ENCODE data around the gene ATP11A.

ATP11A gene

GRCh38 chr13:112781287-112781686 is 91.4 kb downstream of the ATP11A start:
- TF ChIP-seq CTCF (IDR thresholded peaks at IDR 0.05), result no peak

GRCh38 chr13:112781881-112782361 is 92.1 kb downstream of the ATP11A start:
- TF ChIP-seq CTCF (IDR thresholded peaks at IDR 0.05), result no peak

GRCh38 chr13:112782429-112783010 is 92.7 kb downstream of the ATP11A start:
- no peak for TF ChIP-seq CTCF (IDR thresholded peaks at IDR 0.05)

- no peak for TF ChIP-seq CTCF (IDR thresholded peaks at IDR 0.05)
Observed at GRCh38 chr13:112783135-112783977, 93.5 kb downstream of the ATP11A start.

GRCh38 chr13:112783978-112784371 is 94.1 kb downstream of the ATP11A start:
- TF ChIP-seq CTCF (IDR thresholded peaks at IDR 0.05), result no peak

GRCh38 chr13:112784811-112785482 is 95.1 kb downstream of the ATP11A start:
- TF ChIP-seq CTCF (IDR thresholded peaks at IDR 0.05), result no peak

GRCh38 chr13:112785483-112785856 is 95.6 kb downstream of the ATP11A start:
- no peak for TF ChIP-seq CTCF (IDR thresholded peaks at IDR 0.05)
